NCI-H82 treated with DMSO at 0.1 percent for 48 hours (cell line): ENCODE results near the gene MEI1.
"Not testable (repeated sequence)": the region's sequence is repeated elsewhere in the genome, so short reads cannot be mapped to it uniquely, and the experiment has no call there.

Experiments
- DNase-seq: peaks from one replicate; lab custom pipeline; 2025; ENCODE audit not compliant: unreplicated experiment; lab: John Stamatoyannopoulos, UW

MEI1 gene

GRCh38 chr22:41699264-41700107 is at the start of gene MEI1:
MEI1 (plus strand) TSS chr22:41699503; CDS start chr22:41699539, 36 bp downstream.
- DNase-seq, result no peak

- DNase-seq, result no peak
These were observed 49.1 kb upstream of the MEI1 start for GRCh38 chr22:41650229-41650628.

GRCh38 chr22:41650821-41651220 is 48.5 kb upstream of the MEI1 start:
- DNase-seq, result no peak

DNA sequence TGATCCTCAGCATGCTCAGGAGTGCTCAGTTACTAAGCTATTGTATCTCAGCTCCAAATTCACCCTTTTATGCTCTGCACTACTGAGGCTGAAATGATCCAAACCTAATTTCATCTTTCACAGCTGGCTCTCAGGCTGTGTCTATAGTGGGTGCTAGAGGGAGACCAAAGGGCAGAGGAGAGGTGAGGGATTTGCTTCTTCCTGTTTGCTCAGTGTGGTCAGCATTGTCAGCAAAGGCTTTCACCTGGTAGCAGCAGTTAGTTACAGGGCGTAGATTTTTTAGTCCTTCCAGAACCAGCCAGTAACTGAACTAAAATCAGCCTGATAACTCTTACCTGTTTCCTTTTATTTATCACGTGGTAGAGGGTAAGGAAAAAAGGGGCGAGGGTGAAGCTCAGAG is 45.0 kb upstream of the MEI1 start:
- no peak for DNase-seq

- no peak for DNase-seq
These were observed 42.7 kb upstream of the MEI1 start for GRCh38 chr22:41656556-41656955.

DNA sequence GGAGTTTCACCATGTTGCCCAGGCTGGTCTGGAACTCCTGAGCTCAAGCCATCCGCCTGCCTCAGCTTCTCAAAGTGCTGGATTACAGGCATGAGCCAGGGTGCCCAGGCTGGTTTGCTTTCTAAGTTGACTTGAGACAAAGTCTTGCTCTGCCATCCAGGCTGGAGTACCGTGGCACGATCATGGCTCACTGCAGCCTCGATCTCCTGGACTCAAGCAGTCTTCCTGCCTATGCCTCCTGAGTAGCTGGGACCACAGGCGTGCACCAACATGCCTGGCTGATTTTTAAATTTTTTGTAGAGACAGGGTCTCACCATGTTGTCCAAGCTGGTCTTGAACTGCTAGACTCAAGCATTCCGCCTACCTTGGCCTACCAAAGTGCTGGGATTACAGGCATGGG is 41.6 kb upstream of the MEI1 start:
- DNase-seq, result no peak

DNA sequence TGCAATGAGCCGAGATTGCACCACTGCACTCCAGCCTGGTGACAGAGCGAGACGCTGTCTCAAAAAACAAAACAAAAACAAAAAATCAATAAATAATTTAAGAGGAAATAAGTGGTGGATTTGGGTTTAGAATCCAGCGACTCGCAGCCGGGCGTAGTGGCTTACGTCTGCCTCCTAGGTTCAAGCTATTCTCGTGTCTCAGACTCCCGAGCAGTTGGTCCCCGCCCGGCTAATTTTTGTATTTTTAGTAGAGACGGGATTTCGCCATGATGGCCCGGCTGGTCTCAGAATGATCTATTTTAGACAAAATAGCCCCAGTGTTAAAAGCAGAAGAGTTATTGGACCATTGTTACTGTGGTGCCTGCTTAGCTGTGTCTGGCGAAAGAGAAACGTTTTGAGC is 40.4 kb upstream of the MEI1 start:
- DNase-seq, result no peak

- no peak for DNase-seq
These were observed 39.4 kb upstream of the MEI1 start for GRCh38 chr22:41659941-41660340.

- DNase-seq, result no peak
These were observed 38.9 kb upstream of the MEI1 start for GRCh38 chr22:41660416-41660815.

- no peak for DNase-seq
These were observed 38.2 kb upstream of the MEI1 start for GRCh38 chr22:41661088-41661487.

- no peak for DNase-seq
These were observed 37.6 kb upstream of the MEI1 start for GRCh38 chr22:41661713-41662112.

DNA sequence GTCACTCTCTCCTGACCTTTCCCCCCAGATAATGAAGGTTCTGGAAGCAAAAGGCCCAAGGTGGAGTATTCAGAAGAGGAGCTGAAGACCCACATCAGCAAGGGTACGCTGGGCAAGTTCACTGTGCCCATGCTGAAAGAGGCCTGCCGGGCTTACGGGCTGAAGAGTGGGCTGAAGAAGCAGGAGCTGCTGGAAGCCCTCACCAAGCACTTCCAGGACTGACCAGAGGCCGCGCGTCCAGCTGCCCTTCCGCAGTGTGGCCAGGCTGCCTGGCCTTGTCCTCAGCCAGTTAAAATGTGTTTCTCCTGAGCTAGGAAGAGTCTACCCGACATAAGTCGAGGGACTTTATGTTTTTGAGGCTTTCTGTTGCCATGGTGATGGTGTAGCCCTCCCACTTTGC is 35.7 kb upstream of the MEI1 start:
- DNase-seq, result not testable (repeated sequence)

GRCh38 chr22:41664490-41664889 is 34.8 kb upstream of the MEI1 start:
- no peak for DNase-seq

DNA sequence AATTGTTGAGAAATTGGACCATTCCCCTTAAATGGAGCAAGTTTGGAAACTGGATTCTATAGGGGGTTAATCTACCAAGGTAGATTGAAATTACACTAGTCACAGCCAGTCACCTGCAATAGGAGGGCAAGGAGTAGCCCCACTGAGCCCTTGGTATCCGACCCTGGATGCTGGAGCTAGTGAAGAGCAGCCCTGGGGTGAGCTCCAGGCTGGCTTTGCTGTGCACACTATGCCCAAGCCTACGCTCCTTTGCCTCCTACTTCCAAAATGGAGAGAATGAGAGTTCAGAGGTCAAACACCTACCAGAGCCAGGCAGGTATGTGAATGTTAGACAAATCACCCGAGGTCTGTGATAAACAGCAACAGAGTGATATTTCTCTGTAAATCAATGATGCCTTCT is 34.4 kb upstream of the MEI1 start:
- no peak for DNase-seq

DNA sequence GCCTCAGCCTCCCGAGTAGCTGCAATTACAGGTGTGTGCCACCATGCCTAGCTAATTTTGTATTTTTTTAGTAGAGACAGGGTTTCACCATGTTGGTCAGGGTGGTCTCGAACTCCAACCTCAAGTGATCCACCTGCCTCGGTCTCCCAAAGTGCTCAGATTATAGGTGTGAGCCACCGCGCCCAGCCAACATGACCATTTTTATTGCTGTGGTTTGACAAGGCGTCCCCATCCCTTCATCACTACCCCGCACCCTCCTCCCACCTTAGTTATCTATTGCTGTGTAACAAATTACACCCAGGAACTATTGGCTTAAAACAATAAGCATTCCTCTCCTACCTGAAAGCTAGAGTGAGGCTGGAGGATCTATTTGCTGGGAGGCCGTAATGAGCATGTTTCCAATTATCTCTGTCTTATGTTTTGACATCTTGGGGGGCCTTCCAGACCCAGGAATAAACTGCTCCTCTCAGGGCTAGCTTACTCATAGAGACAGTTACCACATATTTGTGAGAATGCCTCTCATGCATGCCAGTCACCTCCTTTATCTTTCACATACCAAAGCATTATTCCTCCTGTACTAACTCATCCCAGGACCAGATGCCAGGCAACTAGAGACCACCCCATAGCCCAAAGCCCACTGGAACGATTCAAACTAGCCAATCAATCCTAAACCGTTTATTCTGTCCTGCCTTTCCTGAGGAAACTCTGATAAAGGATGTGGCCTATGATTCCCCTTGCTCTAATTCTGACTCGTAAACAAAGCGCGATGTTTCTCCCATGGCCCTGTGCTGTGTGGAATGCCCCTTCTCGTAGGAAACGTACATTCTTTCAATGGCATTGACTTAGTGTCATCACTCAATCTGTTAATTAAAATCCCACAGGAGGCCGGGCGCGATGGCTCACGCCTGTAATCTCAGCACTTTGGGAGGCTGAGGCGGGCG is 30.1 kb upstream of the MEI1 start:
- DNase-seq, result no peak

- DNase-seq, result not testable (repeated sequence)
These were observed 27.2 kb upstream of the MEI1 start for GRCh38 chr22:41672096-41672495.

DNA sequence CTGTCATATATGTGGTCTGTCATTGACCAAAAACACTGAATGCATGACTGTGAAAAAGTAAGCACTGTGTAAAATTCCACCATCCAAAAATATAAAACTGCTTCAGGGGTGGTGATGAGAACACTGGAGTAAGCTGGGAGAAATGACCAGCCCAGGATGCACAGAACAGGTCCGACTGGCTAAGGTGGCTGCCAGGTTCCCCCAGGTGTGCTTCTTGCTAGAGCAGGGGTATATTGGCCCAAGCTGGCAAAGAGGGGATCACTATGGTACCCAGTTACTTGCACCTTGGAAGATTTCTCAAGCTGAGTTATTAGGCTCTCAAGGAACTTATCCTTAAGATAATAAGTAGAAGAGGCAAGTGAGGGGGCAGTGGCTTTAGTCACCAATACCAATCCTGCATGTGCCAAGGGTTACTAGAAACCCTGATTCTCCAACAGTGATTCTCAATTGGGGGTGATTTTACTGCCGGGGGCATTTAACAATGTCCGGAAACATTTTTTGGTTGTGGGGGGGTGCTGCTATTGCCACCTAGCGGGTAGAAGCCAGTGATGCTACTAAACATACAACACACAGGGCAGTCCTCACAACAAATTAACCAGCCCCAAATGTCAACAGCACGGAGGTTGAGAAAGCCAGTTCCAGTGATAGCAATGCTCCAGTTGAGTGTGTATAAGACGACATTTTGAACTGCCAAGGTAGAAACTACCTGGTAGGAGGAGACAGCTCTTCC is 26.4 kb upstream of the MEI1 start:
- no peak for DNase-seq

GRCh38 chr22:41674846-41675340 is 24.4 kb upstream of the MEI1 start:
- no peak for DNase-seq

- DNase-seq, result no peak
These were observed 23.2 kb upstream of the MEI1 start for GRCh38 chr22:41676134-41676533.

- no peak for DNase-seq
These were observed 17.7 kb upstream of the MEI1 start for GRCh38 chr22:41681616-41682015.
